ENCODE results near the gene DYNLT1. TPM values are rescaled to one million over a fixed set of nuclear protein-coding genes. Genes with fewer than 3 reads are reported as not detected.
A peak's percentile ranks its signal among the peaks of the same experiment; 100 is the strongest.
"Not testable (repeated sequence)": the region's sequence is repeated elsewhere in the genome, so short reads cannot be mapped to it uniquely, and the experiment has no call there.

Gene DYNLT1
- total RNA-seq, 2 experiments from 2014 or later: 94.3 to 98.3 TPM

GRCh38 chr6:158606935-158607334, 37.6 kb downstream of the DYNLT1 start:
- intact Hi-C loops (cut with micrococcal nuclease): loop anchor here (10.0 kb wide), 1 partner anchor 392 kb away; no protein-coding TSS in a partner anchor
- ChIA-PET POLR2A (no interaction called here), CTCF (interaction anchor here (1.9 to 2.6 kb wide), 3 partner anchors 12 to 386 kb away, joined by 7 to 17 read pairs (median 8); no protein-coding TSS in a partner anchor)
- ATAC-seq (no peak), DNase-seq (no peak)
- no peak overlapping the region for H3K27ac Mint-ChIP-seq
- H3K36me3 Mint-ChIP-seq (ENCODE audit: low read depth): peaks cover 46% of the 10 kb centered on the region
- H3K4me3 Mint-ChIP-seq: no peak overlapping the region
- TF ChIP-seq, protein P1, sequence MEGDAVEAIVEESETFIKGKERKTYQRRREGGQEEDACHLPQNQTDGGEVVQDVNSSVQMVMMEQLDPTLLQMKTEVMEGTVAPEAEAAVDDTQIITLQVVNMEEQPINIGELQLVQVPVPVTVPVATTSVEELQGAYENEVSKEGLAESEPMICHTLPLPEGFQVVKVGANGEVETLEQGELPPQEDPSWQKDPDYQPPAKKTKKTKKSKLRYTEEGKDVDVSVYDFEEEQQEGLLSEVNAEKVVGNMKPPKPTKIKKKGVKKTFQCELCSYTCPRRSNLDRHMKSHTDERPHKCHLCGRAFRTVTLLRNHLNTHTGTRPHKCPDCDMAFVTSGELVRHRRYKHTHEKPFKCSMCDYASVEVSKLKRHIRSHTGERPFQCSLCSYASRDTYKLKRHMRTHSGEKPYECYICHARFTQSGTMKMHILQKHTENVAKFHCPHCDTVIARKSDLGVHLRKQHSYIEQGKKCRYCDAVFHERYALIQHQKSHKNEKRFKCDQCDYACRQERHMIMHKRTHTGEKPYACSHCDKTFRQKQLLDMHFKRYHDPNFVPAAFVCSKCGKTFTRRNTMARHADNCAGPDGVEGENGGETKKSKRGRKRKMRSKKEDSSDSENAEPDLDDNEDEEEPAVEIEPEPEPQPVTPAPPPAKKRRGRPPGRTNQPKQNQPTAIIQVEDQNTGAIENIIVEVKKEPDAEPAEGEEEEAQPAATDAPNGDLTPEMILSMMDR (IDR thresholded peaks at IDR 0.05): no peak
- H3K27me3 Mint-ChIP-seq: no peaks in the 10 kb centered on the region
- no peaks in the 10 kb centered on the region for H3K4me1 Mint-ChIP-seq (ENCODE audit: low read depth)
- H3K9me3 Mint-ChIP-seq: no peaks in the 10 kb centered on the region

DNA sequence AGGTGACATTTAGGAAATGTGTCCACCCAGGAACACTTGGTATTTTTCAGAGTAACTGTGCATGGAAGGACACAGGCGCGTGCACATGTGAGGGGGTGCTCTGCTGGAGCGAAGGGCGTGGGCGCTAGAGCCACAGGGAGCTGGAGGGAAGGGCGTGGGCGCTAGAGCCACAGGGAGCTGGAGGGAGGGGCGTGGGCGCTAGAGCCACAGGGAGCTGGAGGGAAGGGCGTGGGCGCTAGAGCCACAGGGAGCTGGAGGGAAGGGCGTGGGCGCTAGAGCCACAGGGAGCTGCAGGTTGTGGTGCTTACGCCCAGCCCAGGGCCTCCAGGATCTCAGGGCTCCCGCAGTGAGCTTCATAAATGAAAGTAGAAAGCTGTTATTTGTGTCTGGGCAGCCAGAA, 38.5 kb downstream of the DYNLT1 start:
- DNase-seq; H3K4me1 Mint-ChIP-seq (ENCODE audit: low read depth); H3K27ac Mint-ChIP-seq; H3K9me3 Mint-ChIP-seq; H3K4me3 Mint-ChIP-seq; H3K27me3 Mint-ChIP-seq; POLR2A ChIA-PET; ATAC-seq: not testable (repeated sequence)
- peaks cover 42% of the 10 kb centered on the region for H3K36me3 Mint-ChIP-seq (ENCODE audit: low read depth)
- intact Hi-C loops (cut with micrococcal nuclease): loop anchor here (10.0 kb wide), 1 partner anchor 391 kb away; no protein-coding TSS in a partner anchor
- CTCF ChIA-PET: interaction anchor here (0.7 to 5.1 kb wide), 16 partner anchors 11 to 392 kb away, joined by 3 to 49 read pairs (median 5); partner anchors contain the start of gene DYNLT1

GRCh38 chr6:158605266-158605878, 39.2 kb downstream of the DYNLT1 start:
- H3K27ac Mint-ChIP-seq: no peak overlapping the region
- POLR2A ChIA-PET: no interaction called here

DNA sequence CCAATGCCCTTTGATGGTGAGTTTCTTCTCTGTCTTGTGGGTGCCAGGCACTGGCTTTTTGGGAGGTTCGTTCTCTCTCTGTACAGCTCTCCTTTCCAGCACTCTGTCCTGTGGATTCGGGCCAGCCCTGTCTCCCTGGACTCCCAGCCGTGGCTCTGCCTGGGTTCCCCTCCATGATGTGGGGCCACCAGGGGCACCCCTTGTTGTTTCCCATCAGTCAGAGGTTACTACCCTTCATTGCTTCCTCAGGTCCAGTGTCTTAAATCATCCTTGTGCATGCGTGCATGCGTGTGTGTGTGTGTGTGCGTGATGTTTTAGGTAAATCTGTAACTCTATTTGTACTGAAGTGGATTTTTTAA, 40.5 kb downstream of the DYNLT1 start:
- H3K27me3 Mint-ChIP-seq: no peaks in the 10 kb centered on the region
- POLR2A ChIA-PET: no interaction called here
- no peaks in the 10 kb centered on the region for H3K4me1 Mint-ChIP-seq (ENCODE audit: low read depth)
- H3K36me3 Mint-ChIP-seq (ENCODE audit: low read depth): peaks cover 38% of the 10 kb centered on the region
- H3K27ac Mint-ChIP-seq: peak overlapping the region; percentile 41
- intact Hi-C loops (cut with micrococcal nuclease): loop anchor here (10.0 kb wide), 1 partner anchor 389 kb away; no protein-coding TSS in a partner anchor
- H3K9me3 Mint-ChIP-seq: no peaks in the 10 kb centered on the region
- TF ChIP-seq, protein P1 (IDR thresholded peaks at IDR 0.05): no peak
- ATAC-seq (no peak), DNase-seq (no peak)
- CTCF ChIA-PET: interaction anchor here (0.9 to 5.1 kb wide), 9 partner anchors 12 to 428 kb away, joined by 3 to 49 read pairs (median 6); no protein-coding TSS in a partner anchor
- H3K4me3 Mint-ChIP-seq: no peak overlapping the region

More at GRCh38 chr6:158605266-158605878, 39.2 kb downstream of the DYNLT1 start:
- CTCF ChIA-PET: interaction anchor here (0.7 to 5.1 kb wide), 19 partner anchors 10 to 430 kb away, joined by 3 to 49 read pairs (median 5); partner anchors contain the start of gene DYNLT1
- DNase-seq: peak; percentile 75
- Mint-ChIP-seq H3K9me3 (no peaks in the 10 kb centered on the region), H3K27me3 (no peaks in the 10 kb centered on the region), H3K36me3 (ENCODE audit: low read depth) (peaks cover 39% of the 10 kb centered on the region), H3K4me3 (no peak overlapping the region), H3K4me1 (ENCODE audit: low read depth) (no peaks in the 10 kb centered on the region)
- TF ChIP-seq, protein P1 (IDR thresholded peaks at IDR 0.05): peak; percentile 85
- peak; percentile 80 for ATAC-seq
- intact Hi-C loops (cut with micrococcal nuclease): loop anchor here (10.0 kb wide), 1 partner anchor 391 kb away; no protein-coding TSS in a partner anchor

- H3K4me3 Mint-ChIP-seq: no peak overlapping the region
- H3K9me3 Mint-ChIP-seq: no peaks in the 10 kb centered on the region
- CTCF ChIA-PET: interaction anchor here (0.8 to 5.1 kb wide), 7 partner anchors 12 to 395 kb away, joined by 3 to 49 read pairs (median 4); no protein-coding TSS in a partner anchor
- no peak for DNase-seq
- no peak for ATAC-seq
- no peaks in the 10 kb centered on the region for H3K27me3 Mint-ChIP-seq
- TF ChIP-seq, protein P1 (IDR thresholded peaks at IDR 0.05): no peak
- H3K27ac Mint-ChIP-seq: peak overlapping the region; percentile 65
- intact Hi-C loops (cut with micrococcal nuclease): loop anchor here (10.0 kb wide), 1 partner anchor 389 kb away; no protein-coding TSS in a partner anchor
- POLR2A ChIA-PET: interaction anchor here (1.2 kb wide), 1 partner anchor 60 kb away, joined by 3 read pairs; no protein-coding TSS in a partner anchor
- no peaks in the 10 kb centered on the region for H3K4me1 Mint-ChIP-seq (ENCODE audit: low read depth)
- H3K36me3 Mint-ChIP-seq (ENCODE audit: low read depth): peaks cover 34% of the 10 kb centered on the region
These were observed 41.1 kb downstream of the DYNLT1 start for GRCh38 chr6:158603261-158604047.
